K562 (cell line): ENCODE results near the gene CDC6.

Experiments
- ARHGAP35 ChIP-seq: fragments of 450-650 bp; IDR thresholded peaks from 2 replicates; pipeline ENCODE4 v1.6.1; 2018; ENCODE audit not compliant: partially characterized antibody
- ATF6 ChIP-seq: sonication (generic); formaldehyde crosslinking; IDR thresholded peaks from 2 replicates; pipeline ENCODE4 v1.4.0; 2020; ENCODE audit warnings: mild to moderate bottlenecking, missing genetic modification reagents
- BRD9 ChIP-seq: fragments of 450-650 bp; IDR thresholded peaks from 2 replicates; pipeline ENCODE4 v1.6.1; 2018; ENCODE audit warnings: low read depth; ENCODE audit not compliant: partially characterized antibody
- CTCF ChIP-seq, 3 experiments: IDR thresholded peaks in 2 of 3; conservative IDR thresholded peaks in 1 of 3; 2 replicates each; pipeline ENCODE4 v1.5.1; 2011 to 2012; ENCODE audit warnings: low read length in 3 of 3, mild to moderate bottlenecking in 3 of 3, control low read depth in 2 of 3, improper control_type of control experiment in 1 of 3, inconsistent platforms in 1 of 3, low read depth in 1 of 3, mixed read lengths in 1 of 3, moderate library complexity in 1 of 3; ENCODE audit not compliant: insufficient read depth in 2 of 3
- CUX1 ChIP-seq: fragments of 200-800 bp; sonication (Bioruptor generic); IDR thresholded peaks from 2 replicates; pipeline ENCODE4 v1.6.1; 2016; ENCODE audit warnings: missing genetic modification characterization, missing compliant biosample characterization
- FOXJ3 ChIP-seq: sonication (generic); formaldehyde crosslinking; IDR thresholded peaks from 2 replicates; pipeline ENCODE4 v1.4.0; 2020; ENCODE audit warnings: mild to moderate bottlenecking, missing genetic modification reagents
- FOXP4 ChIP-seq: sonication (generic); formaldehyde crosslinking; IDR thresholded peaks from 2 replicates; pipeline ENCODE4 v1.8.0; 2022; ENCODE audit warnings: mild to moderate bottlenecking, missing genetic modification reagents, borderline replicate concordance
- NUFIP1 ChIP-seq: fragments of 450-650 bp; IDR thresholded peaks from 2 replicates; pipeline ENCODE4 v1.6.1; 2018; ENCODE audit not compliant: partially characterized antibody
- PRPF4 ChIP-seq: fragments of 200-400 bp; formaldehyde crosslinking; IDR thresholded peaks from one replicate; pipeline ENCODE4 v1.6.1; 2017; ENCODE audit warnings: low read length, low read depth, mild to moderate bottlenecking; ENCODE audit not compliant: insufficient read depth, poor library complexity, severe bottlenecking
- RCOR1 ChIP-seq, 2 experiments: IDR thresholded peaks; 2 replicates each; pipeline ENCODE4 v1.6.1; 2012; ENCODE audit warnings: low read depth in 2 of 2, low read length in 2 of 2, borderline replicate concordance in 1 of 2, improper control_type of control experiment in 1 of 2
- ZNF436 ChIP-seq: fragments of 250-450, 450-650 bp; sonication (Bioruptor Pico); formaldehyde crosslinking; IDR thresholded peaks from 2 replicates; pipeline ENCODE4 v1.7.0; 2020; ENCODE audit warnings: mild to moderate bottlenecking
- ZNF668 ChIP-seq: fragments of 250-450 bp; sonication (Bioruptor Pico); IDR thresholded peaks from 2 replicates; pipeline ENCODE4 v1.8.0; 2022; ENCODE audit warnings: mild to moderate bottlenecking, inconsistent platforms

GRCh38 chr17:40338058-40338457 lies 50.4 kb downstream of the CDC6 start:
- TF ChIP-seq ZNF668 (CRISPR knock-in tag) (no peak), CTCF (IDR thresholded peaks at IDR 0.05 in 2 of 3, conservative IDR thresholded peaks at IDR 0.05 in 1 of 3; ENCODE audit: insufficient read depth in 2 of 3, low read depth in 1 of 3, low read length in 3 of 3) (no peak), ARHGAP35 (no peak), NUFIP1 (no peak), RCOR1 (IDR thresholded peaks at IDR 0.05; ENCODE audit: borderline replicate concordance in 1 of 2, low read depth in 2 of 2, low read length in 2 of 2) (no peak), BRD9 (no peak), FOXP4 (CRISPR knock-in tag) (no peak), ATF6 (CRISPR knock-in tag) (no peak), FOXJ3 (CRISPR knock-in tag) (no peak), ZNF436 (CRISPR knock-in tag) (no peak), CUX1 (CRISPR knock-in tag) (no peak), PRPF4 (no peak)
